Panc1 (cell line): ENCODE results near the gene NSD2. TPM values are rescaled to one million over a fixed set of nuclear protein-coding genes. Genes with fewer than 3 reads are reported as not detected.
"Not testable (repeated sequence)": the region's sequence is repeated elsewhere in the genome, so short reads cannot be mapped to it uniquely, and the experiment has no call there.

Source experiments
- ATAC-seq: fragments of 200-7000 bp; cut with Tn5 transposase; 2 replicates; pipeline ENCODE4 v1.9.1; 2020; ENCODE audit warnings: mild to moderate bottlenecking, moderate library complexity
- BruUV-seq: library from RNA; stranded (reverse); fragments of 400-500 nt; replicated peaks from 2 replicates; lab custom pipeline; 2021; lab: Mats Ljungman, UMichigan
- CTCF ChIA-PET: fragments of 300-600 bp; sonication (Branson Sonifier 250); formaldehyde crosslinking; loops from one replicate; lab custom pipeline; 2022; ENCODE audit warnings: antibody characterized with exemption; lab: Charles Lee
- POLR2A ChIA-PET: fragments of 300-600 bp; sonication (Branson Sonifier 250); formaldehyde crosslinking; loops from one replicate; lab custom pipeline; 2022; ENCODE audit warnings: antibody characterized with exemption; lab: Charles Lee
- DNase-seq: peaks from one replicate; pipeline ENCODE4 v3.0.0-alpha.2; 2010; ENCODE audit warnings: low read depth, low spot score
- H3K27ac ChIP-seq: 2 replicates; pipeline ENCODE4 v1.5.1; 2011; ENCODE audit warnings: mild to moderate bottlenecking, low read length, inconsistent platforms
- H3K27me3 ChIP-seq: fragments of 200-500 bp; sonication (Bioruptor generic); 2 replicates; pipeline ENCODE4 v1.6.0; 2014; ENCODE audit warnings: low read length, inconsistent platforms; ENCODE audit not compliant: control insufficient read depth, insufficient read depth
- H3K36me3 ChIP-seq: fragments of 200-500 bp; sonication (Bioruptor generic); 2 replicates; pipeline ENCODE4 v1.5.1; 2014; ENCODE audit warnings: inconsistent platforms, mild to moderate bottlenecking, low read length, moderate library complexity; ENCODE audit not compliant: control insufficient read depth, insufficient read depth
- H3K4me1 ChIP-seq: 2 replicates; pipeline ENCODE4 v1.5.1; 2011; ENCODE audit warnings: inconsistent platforms, mild to moderate bottlenecking, low read length, moderate library complexity; ENCODE audit not compliant: control insufficient read depth, insufficient read depth
- H3K4me3 ChIP-seq, 2 experiments: 2 replicates each; pipeline ENCODE4 v1.5.1; 2011 to 2012; ENCODE audit warnings: low read depth in 2 of 2, low read length in 2 of 2, mild to moderate bottlenecking in 2 of 2, inconsistent platforms in 1 of 2, moderate library complexity in 1 of 2
- H3K9me3 ChIP-seq: fragments of 200-500 bp; sonication (Bioruptor generic); 2 replicates; pipeline ENCODE4 v1.5.1; 2014; ENCODE audit warnings: low read depth, mild to moderate bottlenecking, inconsistent platforms, low read length, moderate library complexity; ENCODE audit not compliant: control insufficient read depth, insufficient read depth
- CTCF ChIP-seq: fragments of 450-650 bp; IDR thresholded peaks from 2 replicates; pipeline ENCODE4 v1.5.1; 2017; ENCODE audit warnings: mild to moderate bottlenecking
- POLR2AphosphoS5 ChIP-seq: IDR thresholded peaks from 2 replicates; pipeline ENCODE4 v1.6.1; 2012; ENCODE audit warnings: mild to moderate bottlenecking, low read depth, low read length, moderate library complexity
- REST ChIP-seq, 2 experiments: IDR thresholded peaks; 2 replicates each; pipeline ENCODE4 v1.6.1; 2011 to 2012; ENCODE audit warnings: low read depth in 2 of 2, control low read depth in 1 of 2, low read length in 1 of 2, mild to moderate bottlenecking in 1 of 2, moderate library complexity in 1 of 2; ENCODE audit not compliant: insufficient read depth in 1 of 2
- SIN3A ChIP-seq: IDR thresholded peaks from 2 replicates; pipeline ENCODE4 v1.6.1; 2012; ENCODE audit warnings: low read depth, mild to moderate bottlenecking, low read length, moderate library complexity, borderline replicate concordance; ENCODE audit not compliant: insufficient read depth
- TCF7L2 ChIP-seq: IDR thresholded peaks from 2 replicates; pipeline ENCODE4 v1.6.1; 2011; ENCODE audit warnings: mild to moderate bottlenecking, low read depth, low read length, inconsistent platforms
- in situ Hi-C: cut with HindIII; loops from 2 replicates; pipeline ENCODE4 v1.10.0; 2016; ENCODE audit warnings: low sequenced_read_pairs, low pct_unique_long_range_greater_than_20kb
- intact Hi-C: fragments of 100-400 bp; cut with micrococcal nuclease; formaldehyde crosslinking; loops from one replicate; pipeline ENCODE4 v1.10.0; 2022; ENCODE audit not compliant: unreplicated experiment
- total RNA-seq: library from RNA; stranded (reverse); gene quantifications from one replicate; pipeline ENCODE4 v1.2.1, GENCODE V29; 2021; ENCODE audit not compliant: unreplicated experiment

Gene NSD2
- total RNA-seq, 1 experiment from 2014 or later = 116 TPM

- no peak for DNase-seq
- Histone ChIP-seq H3K9me3 (no peaks in the 10 kb centered on the region), H3K36me3 (peaks cover 7% of the 10 kb centered on the region; the same call in 1 of the 2 replicates), H3K4me3 (no peak overlapping the region), H3K27me3 (no peaks in the 10 kb centered on the region), H3K27ac (no peak overlapping the region), H3K4me1 (no peaks in the 10 kb centered on the region)
- ATAC-seq = no peak
- ChIA-PET CTCF (no interaction called here), POLR2A (no interaction called here)
- TF ChIP-seq TCF7L2 = no peak
- TF ChIP-seq SIN3A = no peak
- no peak for TF ChIP-seq REST (IDR thresholded peaks at IDR 0.05; ENCODE audit: insufficient read depth in 1 of 2, low read depth in 2 of 2, low read length in 1 of 2)
- TF ChIP-seq CTCF = no peak
- TF ChIP-seq POLR2AphosphoS5 = no peak
- BruUV-seq = no TSS peak
- in situ Hi-C loops = no loop called here
- intact Hi-C loops = no loop called here
Measured at GRCh38 chr4:1907848-1908525, 36.8 kb downstream of the NSD2 start.

- H3K27ac ChIP-seq, POLR2A ChIA-PET, H3K27me3 ChIP-seq, DNase-seq, in situ Hi-C loops, H3K36me3 ChIP-seq, H3K9me3 ChIP-seq, H3K4me3 ChIP-seq, intact Hi-C loops, ATAC-seq, H3K4me1 ChIP-seq, BruUV-seq: not testable (repeated sequence)
- CTCF ChIA-PET = interaction anchor here (0.7 kb wide), 2 partner anchors 76 to 87 kb away, joined by 3 to 5 read pairs; no protein-coding TSS in a partner anchor
Measured at GRCh38 chr4:1909696-1910095, 38.5 kb downstream of the NSD2 start.

GRCh38 chr4:1910643-1911042 lies 39.5 kb downstream of the NSD2 start:
- Histone ChIP-seq H3K36me3 (peaks cover 3% of the 10 kb centered on the region; the same call in 1 of the 2 replicates), H3K4me1 (no peaks in the 10 kb centered on the region), H3K27me3 (no peaks in the 10 kb centered on the region), H3K4me3 (no peak overlapping the region), H3K9me3 (no peaks in the 10 kb centered on the region), H3K27ac (no peak overlapping the region)
- TF ChIP-seq REST (IDR thresholded peaks at IDR 0.05; ENCODE audit: insufficient read depth in 1 of 2, low read depth in 2 of 2, low read length in 1 of 2) (no peak), CTCF (peak; percentile 70)
- ChIA-PET POLR2A (no interaction called here), CTCF (no interaction called here)
- in situ Hi-C loops = no loop called here
- intact Hi-C loops = no loop called here
- peak; percentile 84 for ATAC-seq
- DNase-seq = no peak
- BruUV-seq = no TSS peak
